Mesothelial cell of epicardium (in vitro differentiated cells): ENCODE results near the gene KLK10. TPM values are rescaled to one million over a fixed set of nuclear protein-coding genes. Genes with fewer than 3 reads are reported as not detected.

Source experiments
- DNase-seq, 2 experiments: peaks; one replicate each; pipeline ENCODE4 v3.0.0; 2021; ENCODE audit warnings: low spot score in 2 of 2; ENCODE audit not compliant: unreplicated experiment in 2 of 2
- H3K27ac Mint-ChIP-seq: 2 replicates; pipeline ENCODE4 v1.8.0; 2021; ENCODE audit warnings: mixed read lengths
- H3K27me3 Mint-ChIP-seq: 2 replicates; pipeline ENCODE4 v1.8.0; 2021; ENCODE audit warnings: low read depth, mixed read lengths
- H3K36me3 Mint-ChIP-seq: 2 replicates; pipeline ENCODE4 v1.8.0; 2021; ENCODE audit warnings: mixed read lengths
- H3K4me1 Mint-ChIP-seq: 2 replicates; pipeline ENCODE4 v1.8.0; 2021; ENCODE audit warnings: mixed read lengths
- H3K4me3 Mint-ChIP-seq: 2 replicates; pipeline ENCODE4 v1.8.0; 2021; ENCODE audit warnings: mild to moderate bottlenecking, moderate library complexity, mixed read lengths
- H3K9me3 Mint-ChIP-seq: 2 replicates; pipeline ENCODE4 v1.8.0; 2021; ENCODE audit warnings: mixed read lengths
- total RNA-seq: library from RNA; stranded (reverse); gene quantifications from 3 replicates; pipeline ENCODE4 v1.2.1, GENCODE V29; 2021
- TF ChIP-seq, protein P1 (sequence below): fragments of 200-600 bp; sonication (generic); IDR thresholded peaks from one replicate; pipeline ENCODE4 v1.5.0; 2021; ENCODE audit warnings: antibody characterized with exemption; ENCODE audit not compliant: unreplicated experiment

Gene KLK10
- total RNA-seq, 1 donor from 2014 or later = 2.1 TPM

DNA sequence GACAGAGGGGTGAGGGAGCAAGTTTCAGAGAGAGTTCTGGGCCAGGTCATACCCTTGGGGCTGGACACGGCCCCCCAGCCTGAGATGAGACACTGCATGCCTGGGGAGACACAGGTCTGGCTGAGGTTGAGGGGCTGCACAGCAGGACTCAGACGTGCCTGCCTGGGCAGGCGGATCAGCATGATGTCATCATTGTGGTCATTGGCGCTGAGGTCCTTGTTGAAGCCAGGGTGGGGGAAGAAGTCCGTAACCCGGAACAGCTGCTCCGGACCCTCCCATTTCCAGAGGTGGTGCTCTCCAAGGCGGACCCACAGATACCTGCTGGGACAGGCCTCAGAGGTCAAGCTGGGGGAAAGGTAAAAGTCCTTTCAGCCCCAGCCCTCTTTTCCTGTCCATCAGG lies 13.1 kb downstream of the KLK10 start:
- Mint-ChIP-seq H3K4me1 (peaks cover 11% of the 10 kb centered on the region), H3K27ac (no peak overlapping the region), H3K27me3 (peaks cover 74% of the 10 kb centered on the region), H3K36me3 (no peaks in the 10 kb centered on the region), H3K4me3 (no peak overlapping the region), H3K9me3 (no peaks in the 10 kb centered on the region)
- TF ChIP-seq, protein P1, sequence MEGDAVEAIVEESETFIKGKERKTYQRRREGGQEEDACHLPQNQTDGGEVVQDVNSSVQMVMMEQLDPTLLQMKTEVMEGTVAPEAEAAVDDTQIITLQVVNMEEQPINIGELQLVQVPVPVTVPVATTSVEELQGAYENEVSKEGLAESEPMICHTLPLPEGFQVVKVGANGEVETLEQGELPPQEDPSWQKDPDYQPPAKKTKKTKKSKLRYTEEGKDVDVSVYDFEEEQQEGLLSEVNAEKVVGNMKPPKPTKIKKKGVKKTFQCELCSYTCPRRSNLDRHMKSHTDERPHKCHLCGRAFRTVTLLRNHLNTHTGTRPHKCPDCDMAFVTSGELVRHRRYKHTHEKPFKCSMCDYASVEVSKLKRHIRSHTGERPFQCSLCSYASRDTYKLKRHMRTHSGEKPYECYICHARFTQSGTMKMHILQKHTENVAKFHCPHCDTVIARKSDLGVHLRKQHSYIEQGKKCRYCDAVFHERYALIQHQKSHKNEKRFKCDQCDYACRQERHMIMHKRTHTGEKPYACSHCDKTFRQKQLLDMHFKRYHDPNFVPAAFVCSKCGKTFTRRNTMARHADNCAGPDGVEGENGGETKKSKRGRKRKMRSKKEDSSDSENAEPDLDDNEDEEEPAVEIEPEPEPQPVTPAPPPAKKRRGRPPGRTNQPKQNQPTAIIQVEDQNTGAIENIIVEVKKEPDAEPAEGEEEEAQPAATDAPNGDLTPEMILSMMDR = no peak
- DNase-seq = no peak

GRCh38 chr19:51005248-51005647 lies 14.3 kb downstream of the KLK10 start:
- H3K4me3 Mint-ChIP-seq = no peak overlapping the region
- TF ChIP-seq, protein P1 = no peak
- H3K4me1 Mint-ChIP-seq = peaks cover 18% of the 10 kb centered on the region
- H3K9me3 Mint-ChIP-seq = no peaks in the 10 kb centered on the region
- no peaks in the 10 kb centered on the region for H3K36me3 Mint-ChIP-seq
- H3K27ac Mint-ChIP-seq = no peak overlapping the region
- no peak for DNase-seq
- H3K27me3 Mint-ChIP-seq = peaks cover 67% of the 10 kb centered on the region

- Mint-ChIP-seq H3K4me1 (peaks cover 18% of the 10 kb centered on the region), H3K36me3 (no peaks in the 10 kb centered on the region), H3K4me3 (no peak overlapping the region), H3K27me3 (peaks cover 59% of the 10 kb centered on the region), H3K27ac (no peak overlapping the region), H3K9me3 (no peaks in the 10 kb centered on the region)
- no peak for DNase-seq
- TF ChIP-seq, protein P1 = no peak
Measured at GRCh38 chr19:51003316-51003715, 16.2 kb downstream of the KLK10 start.

GRCh38 chr19:51002542-51003311 lies 16.8 kb downstream of the KLK10 start:
- no peaks in the 10 kb centered on the region for H3K36me3 Mint-ChIP-seq
- TF ChIP-seq, protein P1 = no peak
- peaks cover 63% of the 10 kb centered on the region for H3K27me3 Mint-ChIP-seq
- H3K27ac Mint-ChIP-seq = no peak overlapping the region
- H3K9me3 Mint-ChIP-seq = no peaks in the 10 kb centered on the region
- no peak for DNase-seq
- peak overlapping the region; percentile 33 for H3K4me3 Mint-ChIP-seq
- peaks cover 18% of the 10 kb centered on the region for H3K4me1 Mint-ChIP-seq

DNA sequence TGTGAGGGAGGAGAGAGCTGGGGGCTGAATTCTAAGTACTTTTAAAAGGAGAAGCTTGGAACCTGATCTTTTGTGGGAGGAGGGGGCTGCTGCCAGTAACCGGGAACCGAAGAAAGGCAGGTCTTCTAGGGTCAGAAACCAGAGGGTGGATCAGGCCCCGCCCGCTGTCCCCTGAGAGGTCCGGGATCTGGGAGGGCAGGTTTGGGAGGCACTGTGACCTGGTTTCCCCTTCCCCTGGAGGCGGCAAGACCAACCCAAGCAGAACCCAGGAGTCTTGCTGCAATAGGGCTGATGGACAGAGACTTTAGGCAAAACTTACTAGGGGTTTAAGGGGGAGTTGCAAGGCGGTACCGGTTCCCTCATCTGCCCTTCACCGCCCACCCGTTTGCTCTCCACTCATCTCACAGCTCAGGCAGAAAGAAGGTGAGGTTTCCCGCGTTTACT lies 17.4 kb downstream of the KLK10 start:
- Mint-ChIP-seq H3K9me3 (no peaks in the 10 kb centered on the region), H3K4me1 (peaks cover 18% of the 10 kb centered on the region), H3K4me3 (peak overlapping the region; percentile 33), H3K36me3 (no peaks in the 10 kb centered on the region), H3K27me3 (peaks cover 62% of the 10 kb centered on the region), H3K27ac (peak overlapping the region; percentile 25)
- TF ChIP-seq, protein P1 = no peak
- DNase-seq = no peak
